HG02885 (cell line): ENCODE results near the gene MRPL23.
"Not testable (repeated sequence)": the region's sequence is repeated elsewhere in the genome, so short reads cannot be mapped to it uniquely, and the experiment has no call there.

Experiments used
- ATAC-seq: cut with Tn5 transposase; IDR thresholded peaks from one replicate; pipeline ENCODE4 v1.9.1; 2021; ENCODE audit warnings: mild to moderate bottlenecking; ENCODE audit not compliant: unreplicated experiment, poor library complexity

Gene MRPL23

DNA sequence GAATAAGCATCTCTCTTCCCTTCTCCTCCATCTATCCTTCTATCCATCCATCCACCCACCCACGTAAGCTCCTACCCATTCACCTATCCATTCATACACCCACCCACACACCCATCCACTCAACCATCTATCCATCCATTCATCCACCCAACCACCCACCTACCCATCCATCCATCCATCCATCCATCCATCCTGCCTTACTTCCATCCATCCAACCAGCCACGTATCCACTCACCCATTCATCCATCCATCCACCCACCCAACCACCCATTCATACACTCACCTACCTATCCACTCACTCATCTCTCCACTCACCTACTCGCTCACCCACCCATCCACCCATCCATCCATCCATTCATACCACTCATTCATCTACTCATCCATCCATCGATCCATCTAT, 14.5 kb upstream of the MRPL23 start:
- no peak for ATAC-seq

DNA sequence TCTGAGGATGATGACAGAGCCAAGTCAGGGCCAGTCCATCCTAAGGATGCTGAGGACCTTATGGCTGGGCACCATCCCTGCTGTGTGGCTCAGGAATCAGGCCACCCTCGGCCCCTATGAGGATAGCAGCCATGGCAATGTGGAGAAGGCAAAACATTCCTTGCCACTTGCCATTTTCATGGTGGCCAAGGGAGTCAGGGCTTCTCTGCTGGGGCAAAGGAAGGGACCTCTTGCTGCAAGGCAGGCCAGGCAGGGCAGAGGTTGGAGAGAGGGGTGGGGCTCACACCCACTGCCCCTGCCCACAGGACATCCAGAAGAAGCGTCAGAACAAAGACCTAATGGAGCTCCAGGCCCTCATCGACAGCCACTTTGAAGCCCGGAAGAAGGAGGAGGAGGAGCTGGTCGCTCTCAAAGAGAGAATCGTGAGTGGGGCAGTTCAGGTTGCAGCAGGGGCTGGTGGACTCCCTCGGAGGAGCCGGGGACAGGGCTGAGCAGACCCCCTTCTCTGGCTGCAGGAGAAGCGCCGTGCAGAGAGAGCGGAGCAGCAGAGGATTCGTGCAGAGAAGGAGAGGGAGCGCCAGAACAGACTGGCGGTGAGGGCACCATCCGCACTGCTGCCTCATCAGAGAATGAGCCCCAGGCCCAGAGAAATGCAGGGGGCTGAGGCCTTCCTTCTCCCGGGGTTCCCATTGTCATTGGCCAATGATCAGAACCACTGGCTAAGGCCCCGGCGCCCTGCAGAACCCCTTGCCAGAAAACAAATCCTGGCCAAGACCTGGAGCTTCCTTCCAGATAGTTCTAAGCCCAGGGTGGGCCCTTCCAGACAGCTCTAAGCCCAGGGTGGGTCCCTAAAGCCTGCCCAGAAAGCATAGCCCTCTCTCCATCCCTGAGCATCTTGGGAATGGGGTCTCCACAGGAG, 13.5 kb upstream of the MRPL23 start:
- ATAC-seq = no peak

DNA sequence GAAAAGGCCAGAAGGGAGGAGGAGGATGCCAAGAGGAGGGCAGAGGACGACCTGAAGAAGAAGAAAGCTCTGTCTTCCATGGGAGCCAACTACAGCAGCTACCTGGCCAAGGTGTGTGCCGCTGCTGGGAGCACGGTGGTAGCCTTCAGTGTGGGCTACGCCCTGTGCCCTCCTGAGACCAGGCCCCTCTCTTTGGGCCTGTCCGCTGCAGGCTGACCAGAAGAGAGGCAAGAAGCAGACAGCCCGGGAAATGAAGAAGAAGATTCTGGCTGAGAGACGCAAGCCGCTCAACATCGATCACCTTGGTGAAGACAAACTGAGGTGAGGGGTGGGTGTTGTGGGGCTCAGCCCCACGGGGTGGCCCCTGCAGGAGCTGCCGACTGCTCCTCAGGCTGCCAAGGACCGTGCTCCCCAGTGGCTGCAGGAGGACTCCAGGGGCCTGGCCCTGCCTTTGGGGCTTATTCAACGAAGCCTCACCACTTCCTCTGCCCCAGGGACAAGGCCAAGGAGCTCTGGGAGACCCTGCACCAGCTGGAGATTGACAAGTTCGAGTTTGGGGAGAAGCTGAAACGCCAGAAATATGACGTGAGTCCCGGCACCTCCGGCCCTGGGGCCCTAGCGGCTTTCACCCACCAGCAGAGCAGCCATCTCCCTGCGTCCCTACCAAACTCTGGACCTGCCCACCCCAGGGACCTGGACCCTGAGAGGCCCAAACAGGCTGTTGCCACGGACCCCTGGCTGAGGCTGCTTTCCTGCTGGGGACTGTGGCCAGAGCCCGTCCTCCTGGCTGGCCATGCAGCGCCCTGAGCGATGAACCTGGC, 12.6 kb upstream of the MRPL23 start:
- no peak for ATAC-seq

DNA sequence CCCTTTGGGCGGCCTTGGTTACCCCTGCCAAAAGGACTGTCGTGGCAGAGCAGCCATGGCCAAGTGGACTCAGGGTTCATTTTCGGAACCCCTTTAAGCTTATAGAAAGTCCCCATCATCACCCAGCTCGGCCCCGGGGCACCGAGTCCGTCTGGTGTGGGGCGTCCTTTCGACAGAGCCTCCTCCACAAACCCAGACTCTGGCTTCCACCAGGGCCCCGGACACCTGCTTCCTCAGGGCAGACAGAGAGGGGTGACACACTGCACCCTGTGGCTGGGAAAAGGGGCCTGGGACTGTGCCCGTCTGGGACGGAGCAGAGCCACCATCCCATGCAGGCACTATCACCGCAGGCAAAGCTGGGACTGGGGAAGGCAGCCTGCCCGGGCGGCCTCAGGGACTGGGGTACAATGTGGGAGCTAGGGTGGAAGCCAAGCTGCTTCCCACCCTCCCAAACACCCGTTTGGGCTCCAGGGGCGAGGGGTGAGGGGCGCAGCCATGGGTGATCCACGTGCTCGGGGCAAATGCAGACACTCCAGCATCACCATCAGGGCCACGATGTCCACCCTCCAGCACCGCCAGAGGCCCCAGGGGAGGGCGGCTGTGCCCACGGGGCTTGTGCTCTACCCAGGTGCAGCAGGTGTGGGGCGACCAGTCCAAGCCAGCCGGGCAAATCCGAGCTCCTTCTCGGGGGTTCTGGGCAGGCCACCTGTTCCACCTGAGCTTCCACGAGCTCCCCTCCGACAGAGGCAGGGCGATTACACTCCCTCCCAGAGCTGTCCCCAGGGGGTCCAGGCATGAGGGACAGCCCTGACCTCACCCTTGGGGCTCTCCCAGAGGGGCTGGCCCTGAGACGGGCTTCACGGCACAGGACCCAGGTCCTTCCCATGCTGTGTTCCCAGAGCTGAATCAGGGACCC, 11.7 kb upstream of the MRPL23 start:
- ATAC-seq = no peak

DNA sequence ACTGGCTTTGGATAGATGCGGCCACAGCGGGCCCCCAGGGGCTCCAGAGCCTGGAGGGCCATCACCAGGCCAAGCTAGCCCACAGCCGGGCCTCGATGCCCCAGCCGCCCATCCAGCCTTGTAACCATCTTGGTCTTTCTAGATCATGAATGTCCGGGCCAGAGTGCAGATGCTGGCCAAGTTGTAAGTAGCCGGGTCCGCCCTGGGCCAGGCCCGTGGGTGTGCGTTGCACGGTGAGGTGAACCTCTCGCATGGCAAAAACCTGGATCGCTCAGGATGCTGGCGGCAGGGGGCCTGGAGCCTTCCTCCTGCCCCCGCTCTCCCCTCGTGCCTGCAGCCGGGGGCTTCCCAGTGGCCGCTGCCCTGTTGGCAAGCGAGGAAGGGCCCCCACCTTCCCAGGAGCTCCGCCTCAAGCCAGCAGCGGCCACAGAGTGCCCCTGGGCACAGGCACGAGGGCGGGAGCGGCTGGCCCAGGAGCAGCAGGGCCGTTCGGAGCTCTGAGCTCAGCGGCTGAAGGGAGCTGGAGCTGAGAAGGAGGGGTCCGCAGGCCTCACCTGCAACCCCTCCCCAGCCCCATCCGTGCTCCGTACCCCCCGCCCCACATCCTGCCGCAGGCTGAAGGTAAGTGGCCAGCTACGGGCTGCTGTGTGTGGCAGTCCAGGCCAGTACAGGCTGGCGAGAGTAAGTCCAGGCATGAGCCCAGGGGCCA, 10.9 kb upstream of the MRPL23 start:
- no peak for ATAC-seq

DNA sequence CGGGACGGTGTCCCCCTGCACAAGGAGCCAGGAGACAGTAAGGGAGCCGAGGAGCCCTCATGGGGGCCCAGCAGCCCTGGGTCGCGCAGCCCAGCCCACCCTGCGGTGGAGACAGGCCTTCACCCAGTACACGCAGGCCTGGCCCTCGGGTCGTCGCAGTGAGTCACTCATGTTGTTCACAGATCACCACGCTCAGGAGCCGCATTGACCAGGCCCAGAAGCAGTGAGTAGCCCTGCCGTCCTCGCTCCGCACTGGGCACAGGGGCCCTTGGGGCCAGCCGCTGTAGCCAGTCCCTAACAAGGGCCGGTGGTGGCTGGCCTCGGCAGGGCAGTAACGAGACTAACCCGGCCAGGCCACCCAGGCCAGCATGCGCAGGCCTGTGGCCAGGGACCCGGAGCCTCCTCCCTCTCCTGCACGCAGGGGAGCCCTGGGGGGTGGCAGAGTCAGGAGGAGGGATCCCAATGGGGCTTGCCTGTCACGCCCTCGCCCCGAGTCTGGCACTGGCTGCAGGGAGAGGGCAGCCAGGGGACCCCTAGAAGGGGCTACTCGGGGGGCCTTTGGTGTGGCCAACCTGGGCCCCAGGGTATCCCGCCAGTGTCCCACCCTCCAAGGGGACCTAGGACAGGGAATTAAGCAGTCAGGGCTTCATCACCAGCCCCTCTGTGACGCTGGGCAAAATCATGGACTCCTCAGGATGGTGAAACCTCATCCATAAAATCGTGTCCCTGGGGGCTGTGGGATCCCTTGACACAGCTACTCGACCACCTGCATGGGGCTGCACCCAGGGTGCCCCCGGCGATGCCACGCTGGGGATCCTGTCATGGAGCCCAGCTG, 10.1 kb upstream of the MRPL23 start:
- ATAC-seq = no peak

DNA sequence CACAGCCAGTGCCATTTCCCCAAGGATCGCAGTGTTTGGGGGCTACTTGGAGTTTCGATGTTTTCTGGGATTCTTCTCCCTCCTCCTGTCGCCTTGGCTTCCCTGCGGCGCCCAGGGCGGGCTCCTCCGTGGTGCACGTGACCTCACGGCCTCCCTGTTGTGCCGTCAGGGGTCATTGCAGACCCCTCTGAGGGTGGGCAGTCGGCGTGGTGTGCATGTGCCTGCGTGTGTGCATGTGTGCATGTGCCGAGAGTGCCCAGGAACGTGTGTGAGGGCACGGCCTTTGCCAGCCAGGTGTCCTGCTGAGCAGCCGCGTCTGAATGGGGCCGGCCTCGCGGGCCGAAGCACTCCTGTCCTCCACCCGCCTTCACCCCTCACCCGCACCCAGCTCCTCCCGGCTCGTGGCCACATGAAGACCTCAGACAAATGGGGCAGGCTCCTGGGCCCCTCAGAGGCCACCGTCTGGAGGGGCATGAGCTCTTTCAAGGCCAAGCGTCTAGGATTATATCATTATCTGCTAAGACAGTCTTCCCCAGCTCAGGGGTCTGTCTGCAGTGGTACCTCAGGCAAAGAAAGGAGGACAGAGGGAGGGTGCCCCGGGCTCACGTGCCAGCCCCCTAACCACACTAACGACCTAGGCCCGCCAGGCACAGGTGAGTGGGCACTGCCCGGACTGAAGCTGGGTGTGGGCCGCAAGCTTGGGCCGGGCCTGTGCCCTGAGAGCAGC, 9.4 kb upstream of the MRPL23 start:
- ATAC-seq = no peak

DNA sequence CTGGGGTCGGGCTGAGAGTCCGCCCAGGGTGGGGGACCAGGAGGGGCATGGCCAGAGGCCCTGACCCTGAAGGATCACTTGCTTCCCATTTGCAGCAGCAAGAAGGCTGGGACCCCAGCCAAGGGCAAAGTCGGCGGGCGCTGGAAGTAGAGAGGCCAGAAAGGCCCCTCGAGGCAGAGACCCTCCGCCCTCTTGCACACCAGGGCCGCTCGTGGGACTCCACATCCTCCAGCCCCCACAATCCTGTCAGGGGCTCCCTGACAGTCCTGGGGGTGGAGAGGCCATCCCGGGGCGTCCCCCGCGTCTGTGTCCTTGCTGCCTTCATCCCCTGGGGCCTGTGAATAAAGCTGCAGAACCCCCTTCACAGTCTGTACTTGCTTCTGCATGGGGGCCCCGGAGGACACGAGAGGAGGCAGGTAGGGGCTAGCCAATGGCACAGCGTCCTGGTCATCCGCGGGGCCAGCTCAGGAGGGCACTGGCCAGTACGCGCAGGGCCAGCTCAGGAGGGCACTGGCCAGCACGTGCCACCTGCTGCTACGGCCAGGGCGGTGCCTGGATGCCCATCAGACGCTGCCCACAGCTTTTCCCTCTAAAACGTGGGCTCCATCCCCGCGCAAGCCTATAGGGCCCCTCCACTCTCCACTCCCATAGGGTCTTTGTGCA, 8.7 kb upstream of the MRPL23 start:
- no peak for ATAC-seq

DNA sequence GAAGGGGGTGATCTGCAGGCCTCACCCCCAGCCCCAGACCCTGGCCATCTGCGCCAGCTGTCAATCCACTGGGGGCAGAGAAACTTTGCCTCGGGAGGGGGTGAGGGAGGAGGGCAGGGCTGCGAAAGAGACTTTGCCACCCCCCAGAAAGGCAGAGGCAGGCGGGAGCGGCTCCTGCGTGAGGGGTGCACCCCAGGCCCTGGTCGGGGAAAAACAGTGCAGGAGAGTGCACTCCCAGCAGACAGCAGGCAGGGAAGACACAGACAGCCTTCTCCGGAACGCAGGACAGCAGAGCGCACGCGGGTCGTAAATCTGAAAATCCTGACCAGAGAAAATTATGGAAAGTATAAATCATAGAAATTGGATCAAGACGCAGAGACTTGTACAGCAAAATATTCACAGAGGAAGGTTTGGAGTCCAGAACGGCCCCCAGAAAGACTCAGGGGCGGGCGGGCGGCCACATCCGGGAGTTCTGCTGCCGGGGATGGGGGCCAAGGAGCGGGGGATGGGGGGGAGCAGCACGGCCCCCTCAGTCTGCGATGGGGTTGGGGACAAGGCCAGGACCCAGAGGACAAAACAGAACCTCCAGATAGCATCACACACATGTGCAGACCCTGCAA, 8.0 kb upstream of the MRPL23 start:
- ATAC-seq = no peak

DNA sequence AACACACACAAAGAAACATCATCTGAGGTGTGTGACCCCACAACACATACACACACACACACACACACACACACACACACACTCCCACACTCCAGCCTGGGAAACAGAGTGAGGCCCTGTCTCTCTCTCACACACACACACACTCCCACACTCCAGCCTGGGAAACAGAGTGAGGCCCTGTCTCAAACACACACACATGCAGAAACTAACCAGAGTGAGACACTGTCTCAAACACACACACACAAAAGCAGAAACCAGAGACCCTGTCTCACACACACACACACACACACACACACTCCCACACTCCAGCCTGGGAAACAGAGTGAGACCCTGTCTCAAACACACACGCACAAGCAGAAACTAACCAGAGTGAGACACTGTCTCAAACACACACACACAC, 7.3 kb upstream of the MRPL23 start:
- ATAC-seq = not testable (repeated sequence)

DNA sequence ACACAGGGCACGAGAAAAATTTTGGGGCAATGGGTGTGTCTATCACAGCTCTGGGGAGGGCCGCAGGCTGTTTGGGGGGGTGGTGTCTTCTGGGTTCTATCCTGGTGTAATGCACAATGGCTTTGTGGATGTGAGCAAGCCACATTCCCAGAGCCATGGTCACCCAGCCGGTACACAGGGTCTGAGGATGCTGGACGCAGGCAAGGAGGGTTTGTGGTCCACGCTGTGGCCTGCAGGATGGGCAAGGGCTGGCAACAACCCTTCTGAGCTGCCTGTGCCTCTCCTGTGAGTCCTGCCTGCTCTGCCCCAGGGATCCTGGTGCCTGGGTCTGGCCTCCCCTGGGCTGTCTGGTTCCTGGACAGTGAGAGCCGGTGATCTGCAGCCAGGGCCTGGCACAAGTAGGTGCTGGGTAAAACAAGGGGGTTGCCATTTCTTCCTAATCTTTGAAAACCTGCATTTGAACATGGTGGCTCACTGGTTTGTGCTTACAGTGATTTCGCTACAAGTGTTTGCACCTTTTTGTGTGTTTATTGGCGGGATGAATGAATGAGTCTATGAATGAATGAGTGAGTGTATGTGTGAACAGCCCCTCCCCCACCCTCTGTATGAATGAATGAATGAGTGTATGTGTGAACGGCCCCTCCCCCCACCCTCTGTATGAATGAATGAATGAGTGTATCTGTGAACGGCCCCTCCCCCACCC, 4.4 kb upstream of the MRPL23 start:
- no peak for ATAC-seq

DNA sequence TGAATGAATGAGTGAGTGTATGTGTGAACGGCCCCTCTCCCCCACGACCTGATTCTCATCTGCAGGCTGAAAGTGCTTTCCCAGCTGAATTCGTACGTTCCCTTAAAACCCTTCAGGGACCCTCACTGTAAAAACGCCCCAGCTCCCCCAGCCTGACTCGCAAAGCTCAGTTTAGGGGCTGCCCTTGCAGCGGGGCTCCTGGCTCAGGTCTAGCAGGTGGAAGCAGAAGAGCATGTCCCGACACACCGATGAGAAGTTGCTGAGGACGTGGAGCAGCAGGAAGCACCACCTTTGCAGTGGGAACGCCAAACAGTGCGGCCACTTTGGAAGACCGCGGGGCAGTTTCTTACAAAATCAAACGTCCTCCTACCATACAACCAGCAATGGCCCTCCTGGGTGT, 3.6 kb upstream of the MRPL23 start:
- ATAC-seq = no peak

DNA sequence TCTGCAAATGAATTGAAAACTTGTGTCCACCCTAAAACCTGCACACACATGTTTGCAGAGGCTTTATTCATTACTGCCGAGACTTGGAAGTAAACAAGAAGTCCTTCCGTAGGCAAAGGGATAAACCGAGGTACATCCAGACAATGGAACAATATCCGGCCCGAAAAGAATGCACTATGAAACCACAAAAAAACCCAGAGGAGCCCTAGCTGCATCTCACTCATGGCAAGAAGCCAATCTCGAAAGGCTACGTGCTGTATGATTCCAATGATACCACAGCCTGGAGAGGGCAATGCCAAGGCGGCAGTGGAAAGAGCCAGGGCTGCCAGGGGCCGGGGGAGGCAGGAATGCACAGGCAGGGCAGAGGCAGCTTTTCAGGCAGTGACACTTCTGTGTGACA, 3.2 kb upstream of the MRPL23 start:
- no peak for ATAC-seq

DNA sequence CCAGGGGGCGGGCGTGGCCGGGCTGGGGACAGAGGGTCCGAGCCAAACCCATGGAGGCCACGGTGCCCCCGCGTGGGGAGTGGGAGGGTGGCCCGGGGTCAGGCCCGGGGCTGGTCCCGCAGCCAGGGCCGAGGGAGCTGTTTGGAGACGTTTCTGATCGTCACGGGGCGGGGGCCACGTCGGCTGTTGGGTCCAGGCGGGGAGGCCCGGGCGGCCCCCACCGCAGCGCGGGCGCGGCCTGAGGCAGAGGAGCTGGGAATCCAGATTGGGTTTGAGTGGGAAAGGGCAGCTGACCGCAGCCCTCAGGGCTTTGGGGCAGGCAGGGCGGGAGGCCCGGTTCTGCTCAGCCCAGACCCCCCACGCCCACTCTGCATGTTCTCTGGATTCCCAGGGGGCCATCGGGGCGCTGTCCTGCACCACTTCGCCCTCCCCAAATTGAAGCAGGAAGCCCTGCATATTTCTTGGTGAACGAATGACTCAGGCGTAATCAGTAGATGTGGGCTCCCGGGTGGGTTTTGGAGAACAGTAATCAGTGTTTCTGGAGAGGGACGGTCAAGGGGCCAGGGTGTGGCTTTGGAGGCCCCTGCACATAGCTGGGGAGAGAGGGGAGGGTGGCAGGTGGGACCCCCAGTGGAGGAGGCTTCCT, 583 bp downstream of the MRPL23 start:
- ATAC-seq = no peak

DNA sequence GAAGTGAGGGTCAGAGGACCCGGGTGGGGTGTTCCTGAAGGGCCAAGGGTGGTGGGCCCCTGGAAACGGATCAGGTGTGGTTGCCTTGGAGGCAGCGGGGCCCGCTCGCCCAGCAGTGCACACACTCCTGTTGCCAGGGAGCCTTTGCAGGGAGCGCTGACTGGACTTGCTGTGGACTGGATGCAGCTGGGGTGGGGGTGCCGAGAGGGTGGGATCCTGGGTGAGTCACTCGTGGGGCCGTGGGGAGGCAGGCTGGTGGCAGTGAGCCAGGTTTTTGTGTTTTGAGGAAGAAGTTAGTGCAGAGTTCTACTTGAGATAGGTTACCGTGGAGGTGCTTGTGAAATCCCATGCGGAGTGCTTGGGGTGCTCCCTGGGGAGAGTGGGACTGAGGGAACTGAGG, 1.3 kb downstream of the MRPL23 start:
- ATAC-seq = no peak

DNA sequence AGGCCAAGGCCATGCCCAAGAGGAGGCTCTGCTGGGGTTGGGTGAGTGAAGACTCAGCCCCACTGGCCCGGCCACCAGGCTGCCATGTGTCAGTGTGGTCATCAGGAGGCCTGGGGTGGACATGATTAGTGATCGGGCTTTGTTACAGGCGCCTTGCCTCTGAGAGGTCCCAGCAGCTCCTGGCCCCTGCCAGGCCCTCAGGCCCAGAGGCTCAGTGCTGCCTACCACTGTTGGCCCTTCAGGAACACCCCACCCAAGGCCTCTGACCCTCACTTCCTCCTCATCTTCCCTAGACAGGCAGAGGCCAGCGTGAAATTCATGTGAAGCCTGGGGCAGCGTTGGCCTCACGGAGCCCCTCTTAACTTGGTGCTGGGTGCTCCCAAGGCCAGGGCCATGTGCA, 2.2 kb downstream of the MRPL23 start:
- ATAC-seq = no peak
